ENCODE data around the gene ATP5MG.

- TF ChIP-seq CTCF (conservative IDR thresholded peaks at IDR 0.05) (no peak), EZH2 (IDR thresholded peaks at IDR 0.05; ENCODE audit: low read depth) (no peak)
Measured at GRCh38 chr11:118375978-118376377, 25.4 kb upstream of the ATP5MG start.

All from PC-9 (cell line).